GM19239 (cell line): ENCODE data around the gene CEP78.
"Not testable (repeated sequence)": the region's sequence is repeated elsewhere in the genome, so short reads cannot be mapped to it uniquely, and the experiment has no call there.

Experiments
- DNase-seq: peaks from one replicate; pipeline ENCODE4 v3.0.0; 2011; ENCODE audit warnings: low spot score; ENCODE audit not compliant: insufficient read length
- FAIRE-seq: peaks from 2 replicates; lab custom pipeline; 2011; peaks lifted over from hg19 to GRCh38; lab: Jason Lieb, UNC

CEP78 gene

GRCh38 chr9:78280982-78281668, 45.2 kb downstream of the CEP78 start:
- DNase-seq, result no peak
- no peak for FAIRE-seq

- not testable (repeated sequence) for FAIRE-seq, DNase-seq
These were observed 48.3 kb downstream of the CEP78 start for GRCh38 chr9:78284181-78284580.

GRCh38 chr9:78286125-78286524, 50.2 kb downstream of the CEP78 start:
- FAIRE-seq (no peak), DNase-seq (no peak)

- DNase-seq (no peak), FAIRE-seq (no peak)
These were observed 51.1 kb downstream of the CEP78 start for GRCh38 chr9:78286946-78287388.

GRCh38 chr9:78288214-78288892, 52.5 kb downstream of the CEP78 start:
- no peak for DNase-seq
- FAIRE-seq, result no peak

GRCh38 chr9:78289474-78289873, 53.6 kb downstream of the CEP78 start:
- FAIRE-seq (no peak), DNase-seq (no peak)

- no peak for DNase-seq
- FAIRE-seq, result no peak
These were observed 55.5 kb downstream of the CEP78 start for GRCh38 chr9:78291240-78291925.

- DNase-seq (no peak), FAIRE-seq (no peak)
These were observed 56.2 kb downstream of the CEP78 start for GRCh38 chr9:78292026-78292425.

- DNase-seq (no peak), FAIRE-seq (no peak)
These were observed 57.0 kb downstream of the CEP78 start for GRCh38 chr9:78292716-78293497.

- DNase-seq (no peak), FAIRE-seq (no peak)
These were observed 58.7 kb downstream of the CEP78 start for GRCh38 chr9:78294290-78295176.

GRCh38 chr9:78295177-78295575, 59.3 kb downstream of the CEP78 start:
- FAIRE-seq (no peak), DNase-seq (no peak)

- DNase-seq, result no peak
- no peak for FAIRE-seq
These were observed 59.9 kb downstream of the CEP78 start for GRCh38 chr9:78295731-78296130.

GRCh38 chr9:78296201-78296892, 60.5 kb downstream of the CEP78 start:
- no peak for DNase-seq

GRCh38 chr9:78296893-78297671, 61.2 kb downstream of the CEP78 start, which contains the start of gene PSAT1:
Gene PSAT1, plus strand, starts transcription at chr9:78297125. Its CDS starts 86 bp downstream, at chr9:78297211.
- FAIRE-seq, result peak; percentile 91
- DNase-seq, result peak; percentile 92

More at GRCh38 chr9:78296201-78296892, 60.5 kb downstream of the CEP78 start:
- FAIRE-seq, result no peak

- FAIRE-seq (no peak), DNase-seq (no peak)
These were observed 61.7 kb downstream of the CEP78 start for GRCh38 chr9:78297672-78297961.

GRCh38 chr9:78298046-78298765, 62.3 kb downstream of the CEP78 start:
- DNase-seq, result no peak
- FAIRE-seq, result no peak

- DNase-seq (no peak), FAIRE-seq (no peak)
These were observed 64.3 kb downstream of the CEP78 start for GRCh38 chr9:78300209-78300608.

GRCh38 chr9:78301466-78301865, 65.6 kb downstream of the CEP78 start:
- DNase-seq (no peak), FAIRE-seq (no peak)
